HG03097 (cell line): Measurements from ENCODE around the gene DPYD.

Source experiments
- ATAC-seq: cut with Tn5 transposase; IDR thresholded peaks from one replicate; pipeline ENCODE4 v1.9.1; 2021; ENCODE audit not compliant: unreplicated experiment, low FRiP score

Gene DPYD

GRCh38 chr1:97128426-97128825, 792.4 kb downstream of the DPYD start:
- no peak for ATAC-seq

DNA sequence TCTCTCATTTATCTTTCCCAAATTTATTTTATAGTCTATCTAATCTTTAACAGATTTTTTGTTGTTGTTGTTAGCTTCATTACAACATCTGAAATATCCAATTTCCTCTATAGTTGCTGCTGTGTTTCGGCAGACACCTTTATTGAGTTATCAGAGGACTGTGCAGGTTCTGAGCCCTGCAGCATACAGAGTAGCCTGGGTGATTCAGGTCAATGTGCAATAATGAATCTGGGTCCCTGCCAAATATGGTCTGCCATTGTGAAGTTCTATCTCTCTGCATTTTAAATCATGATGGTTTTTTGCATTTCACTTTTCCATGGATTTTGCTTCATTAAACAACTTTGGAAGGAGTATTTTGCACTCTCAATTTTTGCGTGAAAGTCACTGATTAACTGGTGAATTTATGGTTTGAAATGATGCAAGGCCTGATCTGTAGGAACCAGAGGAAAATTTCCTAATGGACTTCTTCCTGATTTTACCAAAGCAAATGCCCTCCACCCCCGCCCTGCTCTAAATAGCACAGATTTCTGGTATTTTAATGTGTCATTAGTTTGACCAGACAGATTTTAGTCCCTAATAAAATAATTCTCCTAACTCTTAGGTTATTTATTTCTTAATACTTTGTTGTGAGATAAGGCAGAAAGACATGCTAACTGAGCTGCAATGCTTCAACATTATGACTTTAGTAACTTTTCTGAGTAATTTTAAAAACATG, 797.0 kb downstream of the DPYD start:
- no peak for ATAC-seq

GRCh38 chr1:97120806-97121205, 800.0 kb downstream of the DPYD start:
- no peak for ATAC-seq

DNA sequence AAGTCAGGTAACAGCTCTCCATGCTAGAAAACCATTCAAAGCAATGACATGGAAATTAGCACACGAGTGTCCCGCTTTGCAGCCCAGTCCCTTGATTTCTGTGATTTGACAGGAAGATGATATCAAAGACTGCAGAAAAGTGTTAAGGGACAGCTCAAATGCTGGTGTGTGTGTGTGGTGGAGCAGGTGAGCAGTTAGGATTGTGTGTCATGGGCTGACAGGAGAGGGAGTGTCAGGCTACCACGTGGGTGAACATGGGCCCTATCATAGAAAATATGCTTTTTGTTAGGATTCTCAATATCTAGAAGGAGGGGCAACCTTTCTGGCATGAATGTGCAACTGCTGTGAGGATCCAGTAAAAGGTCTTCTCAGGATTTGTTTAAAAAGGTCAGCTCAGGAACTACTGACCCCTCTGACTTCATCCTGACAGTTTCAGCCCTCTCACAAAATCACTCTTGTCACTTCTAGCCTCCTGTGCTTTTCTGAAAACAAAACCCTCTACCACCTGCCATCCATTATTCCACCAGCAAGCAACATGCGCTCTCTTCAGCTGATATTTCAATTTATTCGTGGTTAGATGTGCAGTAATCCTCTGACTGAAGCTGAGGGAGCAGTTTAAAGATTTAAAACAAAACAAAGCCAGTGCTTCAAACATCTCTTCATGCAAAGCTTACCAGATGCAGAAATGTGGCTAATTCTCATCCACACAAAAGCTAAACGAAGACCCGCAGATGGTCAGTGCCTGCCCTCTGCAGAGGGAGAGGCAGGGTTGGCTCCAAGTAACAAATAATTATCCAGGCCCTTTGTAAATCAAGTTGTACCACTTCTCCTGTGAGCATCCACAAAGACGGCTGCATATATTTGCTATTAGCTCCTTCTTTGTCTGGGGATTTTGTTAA, 801.3 kb downstream of the DPYD start:
- ATAC-seq, result no peak

GRCh38 chr1:97114842-97115241, 806.0 kb downstream of the DPYD start:
- no peak for ATAC-seq

- ATAC-seq, result no peak
Measured at GRCh38 chr1:97112442-97112841, 808.4 kb downstream of the DPYD start.

DNA sequence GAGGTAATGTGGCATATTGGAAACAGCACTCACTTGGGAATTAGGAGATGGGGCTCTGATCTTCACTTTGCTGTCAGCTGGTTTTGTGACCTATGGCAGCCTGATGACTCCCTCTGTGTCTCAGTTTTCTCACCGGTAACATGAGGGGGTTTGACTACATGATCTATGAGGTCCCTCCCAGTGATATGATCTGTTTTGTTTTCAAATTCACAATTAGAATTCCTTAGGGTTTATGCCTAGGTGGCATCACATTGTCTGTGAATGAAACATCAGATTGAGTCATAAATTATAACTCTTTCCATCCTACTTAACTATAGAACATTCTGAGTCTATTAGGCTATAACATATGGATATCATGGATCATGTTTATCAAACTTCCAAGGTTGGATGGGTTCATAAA, 812.7 kb downstream of the DPYD start:
- no peak for ATAC-seq

DNA sequence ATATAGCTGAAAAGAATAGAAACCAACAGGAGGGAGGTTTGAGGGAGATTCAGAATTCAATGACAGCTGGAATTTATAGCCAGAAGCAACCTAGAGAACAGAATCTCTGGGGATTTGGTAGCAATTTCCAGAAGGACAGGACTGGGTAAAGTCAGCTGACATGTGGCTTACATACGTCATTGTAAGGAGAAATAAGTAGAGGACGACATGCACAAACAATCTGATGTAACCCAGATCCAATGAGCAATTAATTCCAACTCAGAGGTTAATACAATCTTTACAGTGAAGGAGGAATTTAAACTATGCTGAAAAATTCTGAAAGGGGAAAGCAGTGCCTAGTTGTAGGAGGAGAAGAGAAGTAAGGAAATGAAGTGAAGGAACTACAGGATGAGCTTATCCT, 815.3 kb downstream of the DPYD start:
- no peak for ATAC-seq

DNA sequence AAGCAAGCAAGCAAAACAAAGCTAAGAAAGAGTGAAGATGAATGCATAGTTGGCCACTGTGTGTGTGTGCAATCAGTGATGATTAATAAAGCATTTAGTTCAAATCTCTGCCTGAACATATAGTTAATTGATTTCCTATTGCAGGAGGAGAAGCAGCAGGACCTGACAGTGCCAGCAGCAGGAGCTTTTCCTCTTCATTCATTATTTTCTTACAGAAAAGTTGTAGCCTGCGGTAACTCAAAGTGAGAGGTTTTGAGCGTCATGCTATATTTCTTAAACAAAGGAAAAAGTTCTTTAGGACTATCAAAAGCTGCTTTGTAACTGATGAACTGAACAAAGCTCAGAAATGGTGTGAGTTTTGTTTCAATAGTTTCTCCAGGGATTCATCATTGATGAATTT, 819.3 kb downstream of the DPYD start:
- ATAC-seq, result no peak

GRCh38 chr1:97097404-97097925, 823.4 kb downstream of the DPYD start:
- no peak for ATAC-seq

DNA sequence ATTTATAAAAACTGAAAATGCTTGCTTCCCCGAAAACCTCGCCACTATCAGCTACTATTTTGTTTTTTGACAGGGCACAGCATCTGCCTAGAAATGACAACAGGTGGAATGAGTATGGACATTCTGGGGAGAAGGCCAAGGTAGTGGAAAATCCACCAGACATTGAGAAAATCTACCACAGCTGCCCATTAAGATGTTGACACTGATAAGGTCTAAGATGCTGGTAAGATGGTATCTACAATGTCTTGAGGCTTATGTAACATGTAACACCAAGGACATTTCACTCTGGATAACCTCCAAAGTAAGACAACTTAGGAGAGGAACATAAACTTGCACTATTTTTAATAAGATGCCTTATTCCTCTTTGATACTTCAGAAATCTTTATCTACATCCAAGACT, 825.1 kb downstream of the DPYD start:
- no peak for ATAC-seq

- no peak for ATAC-seq
Measured at GRCh38 chr1:97094247-97094972, 826.4 kb downstream of the DPYD start.

DNA sequence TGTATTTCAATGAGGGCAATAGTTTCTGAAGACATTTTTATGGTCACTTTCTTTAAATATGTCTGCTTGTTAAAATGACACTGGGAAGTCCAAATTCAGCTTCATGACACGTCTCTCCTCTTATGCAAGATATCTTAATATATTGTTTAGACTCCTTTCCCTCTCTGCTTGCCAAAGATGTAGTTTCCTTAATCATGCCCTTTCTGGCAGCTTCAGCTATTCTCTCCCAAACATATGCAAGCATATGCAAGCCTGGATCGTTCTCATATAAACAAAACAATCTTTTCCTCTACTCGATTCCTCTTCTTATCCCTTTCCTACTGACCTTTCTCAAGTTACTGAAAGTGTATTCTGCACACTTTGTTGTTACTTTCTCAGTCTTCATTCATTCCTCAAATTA, 827.1 kb downstream of the DPYD start:
- no peak for ATAC-seq

- ATAC-seq, result no peak
Measured at GRCh38 chr1:97092824-97093223, 828.0 kb downstream of the DPYD start.

DNA sequence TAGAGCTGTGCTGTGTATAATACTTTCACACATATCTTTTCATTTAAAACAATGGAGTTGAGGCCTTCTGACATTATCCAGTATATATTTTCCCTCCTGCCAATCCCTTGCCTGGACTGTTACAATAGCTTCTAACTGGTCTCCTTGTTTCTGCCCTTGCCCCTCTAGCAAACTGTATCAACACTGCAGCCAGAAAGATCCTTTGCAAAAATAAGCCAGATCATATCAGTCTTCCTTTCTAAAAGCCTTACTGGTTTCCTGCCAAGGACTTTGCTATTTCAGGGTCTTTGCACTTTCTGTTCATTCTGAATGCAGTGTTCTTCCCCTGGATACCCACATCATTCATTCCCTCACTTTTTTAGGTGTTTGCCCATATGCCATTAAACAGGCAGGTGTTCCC, 829.2 kb downstream of the DPYD start:
- ATAC-seq, result no peak

DNA sequence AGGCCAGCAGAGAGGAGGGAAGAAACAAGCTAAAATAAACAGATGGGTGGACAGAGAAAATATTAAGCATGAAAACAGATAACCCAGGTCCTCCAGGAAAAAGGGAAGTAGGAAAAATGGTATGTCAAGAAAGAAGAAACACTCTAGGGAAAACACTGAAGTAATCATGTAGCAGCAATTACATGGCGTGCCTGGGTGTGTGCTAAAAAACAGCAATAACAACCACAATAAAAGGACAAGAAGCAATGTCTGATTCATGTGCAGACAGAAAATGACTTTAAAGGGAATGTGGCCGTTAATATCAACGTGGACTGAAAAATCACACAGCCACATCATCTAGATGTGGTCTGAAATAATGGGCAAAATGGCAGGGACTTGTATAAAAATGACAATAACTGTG, 829.6 kb downstream of the DPYD start:
- ATAC-seq, result no peak

GRCh38 chr1:97090725-97091124, 830.1 kb downstream of the DPYD start:
- ATAC-seq, result no peak

DNA sequence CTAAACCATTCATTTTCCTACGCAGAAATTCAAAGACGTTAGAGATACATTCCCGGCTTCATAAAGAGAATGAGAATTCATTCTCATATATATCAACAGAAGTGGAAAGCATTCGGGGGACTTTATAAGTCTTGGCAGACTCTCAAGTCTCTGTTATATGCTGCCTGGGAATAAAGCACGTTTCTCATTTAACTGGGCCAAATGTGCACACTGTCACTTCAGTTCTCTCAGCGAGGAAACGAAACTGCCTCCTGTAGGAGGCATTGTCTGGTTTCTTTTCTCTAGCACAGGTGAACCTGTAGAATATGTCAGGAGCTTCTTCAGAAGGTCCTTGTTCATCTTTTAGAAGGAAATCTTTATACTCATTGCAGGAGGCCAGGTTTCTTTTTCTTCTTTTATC, 831.7 kb downstream of the DPYD start:
- ATAC-seq, result no peak

DNA sequence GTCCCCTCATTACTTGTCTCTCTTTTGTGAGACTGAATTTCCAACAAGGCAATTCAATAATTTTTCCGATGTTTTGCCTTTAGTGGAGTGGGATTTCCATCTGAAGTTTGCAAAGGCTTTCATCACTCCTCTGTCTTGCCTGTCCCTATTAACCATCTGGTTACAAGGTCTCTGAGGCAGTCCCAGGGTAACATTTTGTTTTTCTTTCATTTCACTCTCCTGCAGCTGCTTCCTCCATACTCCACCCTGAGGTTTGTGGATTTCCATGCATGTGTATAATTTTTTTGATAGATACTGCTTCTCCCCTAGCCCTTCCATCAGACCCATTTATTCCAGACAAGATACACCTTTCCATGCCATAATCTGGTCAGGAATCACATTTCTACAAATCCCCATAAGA, 832.4 kb downstream of the DPYD start:
- ATAC-seq, result no peak

GRCh38 chr1:97084546-97084945, 836.3 kb downstream of the DPYD start:
- no peak for ATAC-seq

GRCh38 chr1:97082160-97082848, 838.5 kb downstream of the DPYD start:
- ATAC-seq, result no peak
